Measurements from ENCODE around the gene SLC25A21. TPM values are rescaled to one million over a fixed set of nuclear protein-coding genes. Genes with fewer than 3 reads are reported as not detected.
A peak's percentile ranks its signal among the peaks of the same experiment; 100 is the strongest.
"Not testable (repeated sequence)": the region's sequence is repeated elsewhere in the genome, so short reads cannot be mapped to it uniquely, and the experiment has no call there.

The SLC25A21 gene
- total RNA-seq, result not detected in 2 replicates

- DNase-seq (ENCODE audit: low spot score), result no peak
- no peak within 1 kb of the TSS for H3K4me3 Mint-ChIP-seq (ENCODE audit: low read depth)
- intact Hi-C loops (cut with micrococcal nuclease), result no loop called here
- H3K36me3 Mint-ChIP-seq (ENCODE audit: low read depth), result no peaks in the 10 kb centered on the region
- peaks cover 6% of the 10 kb centered on the region for H3K9me3 Mint-ChIP-seq
- H3K27me3 Mint-ChIP-seq (ENCODE audit: low read depth), result peaks cover 15% of the 10 kb centered on the region
- no peak within 1 kb of the TSS for H3K27ac Mint-ChIP-seq
- H3K4me1 Mint-ChIP-seq (ENCODE audit: low read depth), result no peaks in the 10 kb centered on the region
Measured at GRCh38 chr14:37172024-37172869, at the start of gene SLC25A21. Gene SLC25A21, minus strand, starts transcription at chr14:37172606.

- intact Hi-C loops (cut with micrococcal nuclease), result no loop called here
- no peak for DNase-seq (ENCODE audit: low spot score)
- no peak overlapping the region for H3K27ac Mint-ChIP-seq
- H3K9me3 Mint-ChIP-seq, result peaks cover 14% of the 10 kb centered on the region
- H3K4me3 Mint-ChIP-seq (ENCODE audit: low read depth), result no peak overlapping the region
- no peaks in the 10 kb centered on the region for H3K36me3 Mint-ChIP-seq (ENCODE audit: low read depth)
- no peaks in the 10 kb centered on the region for H3K4me1 Mint-ChIP-seq (ENCODE audit: low read depth)
- no peaks in the 10 kb centered on the region for H3K27me3 Mint-ChIP-seq (ENCODE audit: low read depth)
Measured at GRCh38 chr14:37221073-37221472, 48.7 kb upstream of the SLC25A21 start.

DNA sequence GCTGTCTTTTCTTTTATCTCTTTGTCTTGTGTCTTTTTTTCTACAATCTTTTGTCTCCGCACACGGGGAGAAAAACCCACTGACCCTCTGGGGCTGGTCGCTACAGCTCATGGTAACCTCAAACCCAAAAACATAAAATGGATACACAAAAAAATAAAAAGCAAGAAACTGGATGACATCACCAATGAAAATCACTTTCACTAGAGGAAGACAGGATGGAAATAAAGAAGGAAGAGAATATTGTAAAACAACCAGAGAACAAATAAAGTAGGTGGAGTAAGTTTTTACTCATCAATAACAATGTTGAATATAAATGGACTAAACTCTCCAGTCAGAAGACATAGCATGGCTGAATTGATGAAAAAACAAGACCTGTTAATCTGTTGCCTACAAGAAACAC, 42.9 kb upstream of the SLC25A21 start:
- no peak overlapping the region for H3K4me3 Mint-ChIP-seq (ENCODE audit: low read depth)
- no peaks in the 10 kb centered on the region for H3K27me3 Mint-ChIP-seq (ENCODE audit: low read depth)
- H3K36me3 Mint-ChIP-seq (ENCODE audit: low read depth), result no peaks in the 10 kb centered on the region
- H3K9me3 Mint-ChIP-seq, result peaks cover 16% of the 10 kb centered on the region
- H3K4me1 Mint-ChIP-seq (ENCODE audit: low read depth), result no peaks in the 10 kb centered on the region
- DNase-seq (ENCODE audit: low spot score), result no peak
- intact Hi-C loops (cut with micrococcal nuclease), result no loop called here
- H3K27ac Mint-ChIP-seq, result no peak overlapping the region

DNA sequence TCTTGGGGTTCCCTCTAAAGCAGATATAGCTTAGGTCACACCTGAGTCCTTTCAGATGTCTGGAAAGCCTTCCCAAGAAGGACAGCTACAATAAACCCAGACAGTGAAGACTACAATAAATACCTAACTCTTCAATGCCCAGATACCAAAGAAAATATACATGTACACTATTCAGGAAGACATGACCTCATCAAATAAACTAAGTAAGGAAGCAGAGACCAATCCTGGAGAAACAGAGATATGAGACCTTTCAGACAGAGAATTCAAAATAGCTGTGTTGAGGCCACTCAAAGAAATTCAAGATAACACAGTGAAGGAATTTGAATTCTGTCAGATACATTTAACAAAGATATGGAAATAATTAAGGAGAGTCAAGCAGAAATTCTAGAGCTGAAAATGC, 40.6 kb upstream of the SLC25A21 start:
- Mint-ChIP-seq H3K4me3 (ENCODE audit: low read depth) (no peak overlapping the region), H3K4me1 (ENCODE audit: low read depth) (no peaks in the 10 kb centered on the region), H3K36me3 (ENCODE audit: low read depth) (no peaks in the 10 kb centered on the region), H3K9me3 (peaks cover 17% of the 10 kb centered on the region), H3K27ac (no peak overlapping the region), H3K27me3 (ENCODE audit: low read depth) (no peaks in the 10 kb centered on the region)
- DNase-seq (ENCODE audit: low spot score), result no peak
- intact Hi-C loops (cut with micrococcal nuclease), result no loop called here

GRCh38 chr14:37210448-37210847, 38.0 kb upstream of the SLC25A21 start:
- Mint-ChIP-seq H3K27me3 (ENCODE audit: low read depth) (no peaks in the 10 kb centered on the region), H3K36me3 (ENCODE audit: low read depth) (no peaks in the 10 kb centered on the region), H3K27ac (no peak overlapping the region), H3K4me3 (ENCODE audit: low read depth) (no peak overlapping the region), H3K9me3 (peaks cover 26% of the 10 kb centered on the region), H3K4me1 (ENCODE audit: low read depth) (no peaks in the 10 kb centered on the region)
- intact Hi-C loops (cut with micrococcal nuclease), result no loop called here
- no peak for DNase-seq (ENCODE audit: low spot score)

GRCh38 chr14:37209617-37210016, 37.2 kb upstream of the SLC25A21 start:
- H3K27me3 Mint-ChIP-seq (ENCODE audit: low read depth); DNase-seq (ENCODE audit: low spot score); H3K27ac Mint-ChIP-seq; H3K4me3 Mint-ChIP-seq (ENCODE audit: low read depth); H3K36me3 Mint-ChIP-seq (ENCODE audit: low read depth); intact Hi-C loops (cut with micrococcal nuclease); H3K4me1 Mint-ChIP-seq (ENCODE audit: low read depth): not testable (repeated sequence)
- peaks cover 26% of the 10 kb centered on the region for H3K9me3 Mint-ChIP-seq

- H3K4me3 Mint-ChIP-seq (ENCODE audit: low read depth); H3K27ac Mint-ChIP-seq; H3K27me3 Mint-ChIP-seq (ENCODE audit: low read depth); intact Hi-C loops (cut with micrococcal nuclease); DNase-seq (ENCODE audit: low spot score); H3K36me3 Mint-ChIP-seq (ENCODE audit: low read depth); H3K4me1 Mint-ChIP-seq (ENCODE audit: low read depth): not testable (repeated sequence)
- peaks cover 28% of the 10 kb centered on the region for H3K9me3 Mint-ChIP-seq
Measured at GRCh38 chr14:37205623-37206605, 33.5 kb upstream of the SLC25A21 start.

- Mint-ChIP-seq H3K4me1 (ENCODE audit: low read depth) (no peaks in the 10 kb centered on the region), H3K27ac (no peak overlapping the region), H3K4me3 (ENCODE audit: low read depth) (no peak overlapping the region), H3K36me3 (ENCODE audit: low read depth) (no peaks in the 10 kb centered on the region), H3K9me3 (peaks cover 24% of the 10 kb centered on the region), H3K27me3 (ENCODE audit: low read depth) (peaks cover 5% of the 10 kb centered on the region)
- intact Hi-C loops (cut with micrococcal nuclease), result no loop called here
- DNase-seq (ENCODE audit: low spot score), result no peak
Measured at GRCh38 chr14:37203423-37203822, 31.0 kb upstream of the SLC25A21 start.

GRCh38 chr14:37202812-37203211, 30.4 kb upstream of the SLC25A21 start:
- H3K27me3 Mint-ChIP-seq (ENCODE audit: low read depth), result peaks cover 6% of the 10 kb centered on the region
- intact Hi-C loops (cut with micrococcal nuclease), result no loop called here
- peaks cover 24% of the 10 kb centered on the region for H3K9me3 Mint-ChIP-seq
- H3K27ac Mint-ChIP-seq, result no peak overlapping the region
- DNase-seq (ENCODE audit: low spot score), result no peak
- H3K4me3 Mint-ChIP-seq (ENCODE audit: low read depth), result no peak overlapping the region
- H3K36me3 Mint-ChIP-seq (ENCODE audit: low read depth), result no peaks in the 10 kb centered on the region
- no peaks in the 10 kb centered on the region for H3K4me1 Mint-ChIP-seq (ENCODE audit: low read depth)

GRCh38 chr14:37202265-37202664, 29.9 kb upstream of the SLC25A21 start:
- no peak overlapping the region for H3K27ac Mint-ChIP-seq
- H3K9me3 Mint-ChIP-seq, result peaks cover 23% of the 10 kb centered on the region
- no peak overlapping the region for H3K4me3 Mint-ChIP-seq (ENCODE audit: low read depth)
- H3K27me3 Mint-ChIP-seq (ENCODE audit: low read depth), result peaks cover 10% of the 10 kb centered on the region
- intact Hi-C loops (cut with micrococcal nuclease), result no loop called here
- no peaks in the 10 kb centered on the region for H3K4me1 Mint-ChIP-seq (ENCODE audit: low read depth)
- no peaks in the 10 kb centered on the region for H3K36me3 Mint-ChIP-seq (ENCODE audit: low read depth)
- DNase-seq (ENCODE audit: low spot score), result no peak

- intact Hi-C loops (cut with micrococcal nuclease), result no loop called here
- Mint-ChIP-seq H3K9me3 (peaks cover 18% of the 10 kb centered on the region), H3K4me1 (ENCODE audit: low read depth) (no peaks in the 10 kb centered on the region), H3K27ac (no peak overlapping the region), H3K27me3 (ENCODE audit: low read depth) (peaks cover 11% of the 10 kb centered on the region), H3K36me3 (ENCODE audit: low read depth) (no peaks in the 10 kb centered on the region), H3K4me3 (ENCODE audit: low read depth) (no peak overlapping the region)
- no peak for DNase-seq (ENCODE audit: low spot score)
Measured at GRCh38 chr14:37201724-37202123, 29.3 kb upstream of the SLC25A21 start.

GRCh38 chr14:37198907-37199306, 26.5 kb upstream of the SLC25A21 start:
- H3K9me3 Mint-ChIP-seq, result peaks cover 1% of the 10 kb centered on the region
- H3K36me3 Mint-ChIP-seq (ENCODE audit: low read depth), result no peaks in the 10 kb centered on the region
- H3K4me3 Mint-ChIP-seq (ENCODE audit: low read depth), result no peak overlapping the region

GRCh38 chr14:37198273-37198598, 25.8 kb upstream of the SLC25A21 start:
- peak overlapping the region; percentile 45 for H3K4me3 Mint-ChIP-seq (ENCODE audit: low read depth)
- peaks cover 13% of the 10 kb centered on the region for H3K27me3 Mint-ChIP-seq (ENCODE audit: low read depth)
- intact Hi-C loops (cut with micrococcal nuclease), result no loop called here
- no peak for DNase-seq (ENCODE audit: low spot score)
- H3K27ac Mint-ChIP-seq, result no peak overlapping the region
- H3K36me3 Mint-ChIP-seq (ENCODE audit: low read depth), result no peaks in the 10 kb centered on the region
- H3K9me3 Mint-ChIP-seq, result no peaks in the 10 kb centered on the region
- H3K4me1 Mint-ChIP-seq (ENCODE audit: low read depth), result no peaks in the 10 kb centered on the region

More at GRCh38 chr14:37198907-37199306, 26.5 kb upstream of the SLC25A21 start:
- intact Hi-C loops (cut with micrococcal nuclease), result no loop called here
- Mint-ChIP-seq H3K4me1 (ENCODE audit: low read depth) (no peaks in the 10 kb centered on the region), H3K27ac (no peak overlapping the region), H3K27me3 (ENCODE audit: low read depth) (peaks cover 13% of the 10 kb centered on the region)
- no peak for DNase-seq (ENCODE audit: low spot score)
